Esophagus squamous epithelium (tissue), 5 donors: ENCODE measurements around the gene TCAP. TPM values are rescaled to one million over a fixed set of nuclear protein-coding genes. Genes with fewer than 3 reads are reported as not detected.

ENCODE experiments used
- DNase-seq: peaks from one replicate; lab custom pipeline; 2025; lab: John Stamatoyannopoulos, UW
- H3K27ac ChIP-seq, 4 donors: fragments of 200-600 bp; sonication (generic); one replicate each; pipeline ENCODE4 v1.5.1; 2016 to 2019; ENCODE audit warnings: mild to moderate bottlenecking in 1 of 4
- H3K27me3 ChIP-seq, 4 donors: fragments of 200-600 bp; sonication (generic); 1 replicate in 3 of 4; 2 replicates in 1 of 4; pipeline versions ENCODE4 v1.5.1 to v1.6.0; 2017 to 2021; ENCODE audit warnings: antibody characterized with exemption in 1 of 4
- H3K36me3 ChIP-seq, 3 donors: fragments of 200-600 bp; sonication (generic); one replicate each; pipeline ENCODE4 v1.5.1; 2016 to 2019
- H3K4me1 ChIP-seq, 3 donors: fragments of 200-600 bp; sonication (generic); one replicate each; pipeline ENCODE4 v1.5.1; 2017 to 2019
- H3K4me3 ChIP-seq, 4 donors: fragments of 200-600 bp; sonication (generic); 1 replicate in 3 of 4; 2 replicates in 1 of 4; pipeline ENCODE4 v1.5.1; 2016 to 2019; ENCODE audit warnings: mild to moderate bottlenecking in 2 of 4, moderate library complexity in 1 of 4
- H3K9me3 ChIP-seq, 3 donors: fragments of 200-600 bp; sonication (generic); one replicate each; pipeline ENCODE4 v1.5.1; 2016 to 2019
- POLR2A ChIP-seq, 4 donors: fragments of 450-650 bp; IDR thresholded peaks; one replicate each; pipeline ENCODE4 v1.6.1; 2017; ENCODE audit warnings: antibody characterized with exemption in 4 of 4, mild to moderate bottlenecking in 4 of 4, moderate library complexity in 3 of 4
- WGBS, 2 donors: methylation state at CpG; one replicate each; pipeline ENCODE4 v1.1.5; 2018; 5-methylcytosine and 5-hydroxymethylcytosine counted together
- intact Hi-C: fragments of 100-400 bp; cut with DNase I; formaldehyde crosslinking; loops from one replicate; pipeline ENCODE4 v1.15.0; 2022
- total RNA-seq, 4 donors: library from RNA; depleted of rRNA; stranded (reverse); fragments of >200 nt; gene quantifications; one replicate each; pipeline ENCODE4 v1.1.0, GENCODE V29; 2016
- TF ChIP-seq, protein P1 (sequence below), 6 experiments: fragments of 450-650 bp in 4 of 6; fragments of 200-600 bp in 2 of 6; sonication (generic) in 2 of 6; IDR thresholded peaks; one replicate each; pipeline ENCODE4 v1.5.1; 2016 to 2019; ENCODE audit warnings: antibody characterized with exemption in 6 of 6, mild to moderate bottlenecking in 4 of 6, moderate library complexity in 4 of 6
- donor health status: DM: yes; HTN: yes; CAD: no.

Gene TCAP
- total RNA-seq, 4 donors from 2014 or later = 0.11 to 0.57 (median 0.29) TPM

DNA sequence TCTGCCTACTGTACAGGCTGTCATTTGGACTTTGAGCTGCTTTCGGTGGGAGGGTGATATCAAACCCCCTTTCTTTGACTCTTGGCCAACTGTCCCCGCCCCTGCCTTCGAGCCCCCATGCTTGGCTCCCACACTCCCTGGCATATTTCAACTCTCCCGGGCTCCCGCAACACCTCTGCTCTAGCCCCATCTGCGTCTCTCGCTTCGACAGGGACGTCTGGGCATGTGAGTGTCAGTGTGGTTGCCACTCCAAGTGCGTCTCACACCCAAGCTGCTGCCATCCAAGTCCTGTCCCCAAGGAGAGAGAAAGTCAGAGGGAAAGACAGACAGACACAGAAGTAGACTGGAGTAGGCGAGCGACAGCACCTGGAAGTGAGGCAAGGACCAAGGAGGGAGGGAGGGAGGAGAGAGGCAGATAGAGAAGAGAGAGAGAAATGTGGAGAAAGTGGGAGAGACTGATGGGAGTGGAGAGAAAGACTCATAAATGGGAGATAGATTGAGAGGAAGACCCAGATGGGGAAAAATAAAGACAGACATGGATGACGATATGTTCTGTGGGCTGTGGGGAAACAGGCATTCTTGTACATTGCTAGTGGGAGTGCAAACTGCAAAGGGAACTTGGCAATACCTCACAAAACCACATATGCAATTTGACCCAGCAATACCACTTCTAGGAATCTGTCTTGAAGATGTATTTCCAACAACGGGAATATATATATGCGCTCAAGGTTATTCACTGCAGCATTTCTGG is 16.4 kb upstream of the TCAP start:
- no peaks in the 10 kb centered on the region for H3K27me3 ChIP-seq
- H3K4me1 ChIP-seq = peaks cover 3 to 52% (median 10%) of the 10 kb centered on the region in 3 donors
- intact Hi-C loops = no loop called here
- peaks cover 0 to 37% (median 0%) of the 10 kb centered on the region in 3 donors for H3K36me3 ChIP-seq
- no peaks in the 10 kb centered on the region for H3K9me3 ChIP-seq
- no peak overlapping the region for H3K4me3 ChIP-seq
- H3K27ac ChIP-seq = no peak overlapping the region
- no peak for DNase-seq
- 79 to 90% methylated on average over 8 to 15 of the region's 15 CpGs for WGBS, 2 donors
- TF ChIP-seq, protein P1, sequence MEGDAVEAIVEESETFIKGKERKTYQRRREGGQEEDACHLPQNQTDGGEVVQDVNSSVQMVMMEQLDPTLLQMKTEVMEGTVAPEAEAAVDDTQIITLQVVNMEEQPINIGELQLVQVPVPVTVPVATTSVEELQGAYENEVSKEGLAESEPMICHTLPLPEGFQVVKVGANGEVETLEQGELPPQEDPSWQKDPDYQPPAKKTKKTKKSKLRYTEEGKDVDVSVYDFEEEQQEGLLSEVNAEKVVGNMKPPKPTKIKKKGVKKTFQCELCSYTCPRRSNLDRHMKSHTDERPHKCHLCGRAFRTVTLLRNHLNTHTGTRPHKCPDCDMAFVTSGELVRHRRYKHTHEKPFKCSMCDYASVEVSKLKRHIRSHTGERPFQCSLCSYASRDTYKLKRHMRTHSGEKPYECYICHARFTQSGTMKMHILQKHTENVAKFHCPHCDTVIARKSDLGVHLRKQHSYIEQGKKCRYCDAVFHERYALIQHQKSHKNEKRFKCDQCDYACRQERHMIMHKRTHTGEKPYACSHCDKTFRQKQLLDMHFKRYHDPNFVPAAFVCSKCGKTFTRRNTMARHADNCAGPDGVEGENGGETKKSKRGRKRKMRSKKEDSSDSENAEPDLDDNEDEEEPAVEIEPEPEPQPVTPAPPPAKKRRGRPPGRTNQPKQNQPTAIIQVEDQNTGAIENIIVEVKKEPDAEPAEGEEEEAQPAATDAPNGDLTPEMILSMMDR (IDR thresholded peaks at IDR 0.05) = no peak
- TF ChIP-seq POLR2A (IDR thresholded peaks at IDR 0.05) = no peak

DNA sequence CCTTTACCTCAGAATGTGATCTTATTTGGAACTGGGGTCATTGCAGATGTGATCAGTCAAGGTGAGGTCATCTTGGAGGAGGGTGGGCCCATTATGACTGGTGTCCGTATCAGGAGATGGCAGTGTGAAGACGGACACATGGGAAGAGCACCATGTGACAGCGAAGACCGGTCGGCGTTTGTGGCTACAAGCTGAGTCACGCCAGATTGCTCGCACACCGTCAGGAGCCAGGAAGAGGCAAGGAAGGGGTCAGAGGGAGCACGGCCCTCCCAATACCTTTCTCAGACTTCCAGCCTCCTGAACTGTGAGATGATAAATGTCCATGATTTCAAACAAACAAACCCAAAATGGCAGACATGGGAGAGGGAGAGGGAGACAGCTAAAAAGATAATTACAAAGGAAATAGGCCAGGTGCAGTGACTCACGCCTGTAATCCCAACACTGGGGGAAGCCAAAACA is 15.0 kb upstream of the TCAP start:
- Histone ChIP-seq H3K36me3 (peaks cover 0 to 47% (median 0%) of the 10 kb centered on the region in 3 donors), H3K27ac (no peak overlapping the region), H3K27me3 (no peaks in the 10 kb centered on the region), H3K4me3 (no peak overlapping the region), H3K9me3 (no peaks in the 10 kb centered on the region), H3K4me1 (peaks cover 0 to 45% (median 9%) of the 10 kb centered on the region in 3 donors)
- 67 to 81% methylated on average over 9 to 11 of the region's 11 CpGs for WGBS, 2 donors
- no peak for DNase-seq
- no peak for TF ChIP-seq POLR2A (IDR thresholded peaks at IDR 0.05)
- TF ChIP-seq, protein P1 (IDR thresholded peaks at IDR 0.05) = no peak
- intact Hi-C loops = no loop called here

DNA sequence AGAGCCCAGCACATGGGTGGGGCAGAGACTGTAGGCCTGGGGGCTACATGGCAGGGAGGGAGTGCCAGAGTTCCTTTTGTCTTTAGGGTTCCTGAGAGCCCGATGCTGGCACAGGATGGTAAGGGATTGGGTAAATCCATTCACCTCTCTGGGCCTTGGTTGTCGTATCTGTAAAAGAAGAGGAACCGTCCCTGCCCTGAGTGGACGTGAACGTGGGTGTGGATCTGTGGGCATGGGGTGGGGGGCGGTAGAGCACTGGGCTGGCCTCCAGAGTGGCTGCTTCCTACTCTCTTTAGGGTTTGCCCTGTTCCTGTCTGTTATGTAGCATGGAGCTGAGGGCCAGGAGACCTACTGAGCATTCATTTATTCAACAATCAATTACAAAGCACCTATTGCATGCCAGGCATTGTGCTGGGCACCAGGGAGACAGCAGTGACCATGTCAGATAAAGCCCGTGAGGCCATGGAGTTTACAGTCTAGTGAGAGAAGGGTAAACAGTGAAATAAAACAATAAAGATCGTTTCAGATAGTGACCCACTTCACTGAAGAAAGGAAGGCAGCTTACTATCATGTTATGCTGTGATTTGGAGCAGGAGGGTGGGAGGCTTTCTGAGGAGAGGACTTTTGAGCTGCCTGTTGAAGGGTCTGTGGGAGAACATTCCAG is 13.1 kb upstream of the TCAP start:
- no peak for TF ChIP-seq POLR2A (IDR thresholded peaks at IDR 0.05)
- TF ChIP-seq, protein P1 (IDR thresholded peaks at IDR 0.05) = no peak
- 67 to 70% methylated on average over 6 of the region's 8 CpGs for WGBS, 2 donors
- Histone ChIP-seq H3K9me3 (no peaks in the 10 kb centered on the region), H3K27me3 (no peaks in the 10 kb centered on the region), H3K36me3 (peaks cover 0 to 58% (median 0%) of the 10 kb centered on the region in 3 donors), H3K4me1 (peaks cover 0 to 38% (median 9%) of the 10 kb centered on the region in 3 donors), H3K4me3 (no peak overlapping the region), H3K27ac (peak overlapping the region in 3 of 4 donors; percentile 7 to 62 (median 38))
- intact Hi-C loops = no loop called here
- DNase-seq = no peak

DNA sequence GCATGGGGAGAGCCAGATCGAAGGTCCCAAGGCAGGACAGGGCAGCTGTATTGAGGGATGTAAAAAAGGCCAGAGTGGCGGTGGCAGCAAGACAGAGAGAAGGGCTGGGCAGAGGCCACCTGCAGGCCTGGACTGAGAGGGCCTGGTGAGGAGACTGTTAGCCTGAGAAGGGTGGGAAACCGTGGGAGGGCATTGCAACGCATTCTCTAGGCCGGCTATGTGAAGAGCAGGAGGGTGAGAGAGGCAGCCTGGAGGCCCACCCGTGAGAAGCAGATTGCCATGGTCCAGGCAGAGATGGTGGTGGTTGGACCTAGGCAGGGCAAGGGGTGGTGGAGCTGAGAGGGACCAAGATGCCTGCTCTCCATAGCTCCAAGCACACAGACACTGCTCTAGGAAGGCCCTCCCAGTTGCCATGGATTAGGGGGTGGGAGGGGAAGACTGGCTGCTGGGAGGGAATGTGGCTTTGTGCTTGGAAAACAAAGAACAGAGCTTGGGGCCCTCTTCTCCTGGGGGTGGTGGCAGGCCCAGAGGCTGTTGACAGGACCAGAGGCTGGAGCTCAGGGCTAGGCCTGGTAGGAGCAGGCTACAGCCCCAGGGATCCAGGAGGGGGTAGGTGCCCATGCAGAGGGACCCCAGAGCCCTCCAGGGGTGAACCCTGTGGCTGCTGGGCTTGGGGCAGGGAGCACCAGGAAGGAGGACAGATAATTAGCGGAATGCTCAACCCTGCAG is 12.4 kb upstream of the TCAP start:
- peaks cover 0 to 38% (median 9%) of the 10 kb centered on the region in 3 donors for H3K4me1 ChIP-seq
- intact Hi-C loops = no loop called here
- WGBS, 2 donors = 65 to 66% methylated on average over 6 of the region's 7 CpGs
- DNase-seq = no peak
- H3K27ac ChIP-seq = peak overlapping the region in 3 of 4 donors; percentile 14 to 62 (median 38)
- TF ChIP-seq POLR2A (IDR thresholded peaks at IDR 0.05) = no peak
- no peaks in the 10 kb centered on the region for H3K27me3 ChIP-seq
- H3K36me3 ChIP-seq = peaks cover 0 to 65% (median 0%) of the 10 kb centered on the region in 3 donors
- no peak overlapping the region for H3K4me3 ChIP-seq
- no peaks in the 10 kb centered on the region for H3K9me3 ChIP-seq

DNA sequence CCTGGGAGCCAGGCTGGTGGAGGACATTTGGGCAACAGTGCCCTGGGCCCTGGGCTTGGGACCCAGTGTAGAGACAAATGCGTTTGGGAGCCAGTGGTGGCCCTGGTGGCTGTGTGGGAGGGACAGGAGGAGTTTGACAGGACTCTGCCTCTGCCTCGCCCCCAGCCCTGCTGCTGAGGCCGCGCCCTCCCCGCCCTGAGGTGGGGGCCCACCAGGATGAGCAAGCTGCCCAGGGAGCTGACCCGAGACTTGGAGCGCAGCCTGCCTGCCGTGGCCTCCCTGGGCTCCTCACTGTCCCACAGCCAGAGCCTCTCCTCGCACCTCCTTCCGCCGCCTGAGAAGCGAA is 11.9 kb upstream of the TCAP start:
- WGBS, 2 donors = 79 to 88% methylated on average over 5 to 8 of the region's 12 CpGs

More for the DNA sequence above, 11.9 kb upstream of the TCAP start:
- intact Hi-C loops = no loop called here
- Histone ChIP-seq H3K27me3 (no peaks in the 10 kb centered on the region), H3K27ac (peak overlapping the region in 3 of 4 donors; percentile 14 to 62 (median 38)), H3K9me3 (no peaks in the 10 kb centered on the region), H3K36me3 (peaks cover 0 to 70% (median 2%) of the 10 kb centered on the region in 3 donors), H3K4me1 (peaks cover 0 to 42% (median 9%) of the 10 kb centered on the region in 3 donors), H3K4me3 (no peak overlapping the region)
- TF ChIP-seq, protein P1 (IDR thresholded peaks at IDR 0.05) = no peak
- TF ChIP-seq POLR2A (IDR thresholded peaks at IDR 0.05) = no peak
- no peak for DNase-seq
